HepG2 (cell line): Measurements from ENCODE around the gene PTPRD. TPM values are rescaled to one million over a fixed set of nuclear protein-coding genes. Genes with fewer than 3 reads are reported as not detected.

Experiments used
- ATAC-seq: fragments of 200-7000 bp; cut with Tn5 transposase; 3 replicates; pipeline ENCODE4 v1.9.1; 2020; ENCODE audit warnings: mild to moderate bottlenecking, moderate library complexity
- BruUV-seq: library from RNA; stranded (reverse); fragments of 400-500 nt; replicated peaks from 2 replicates; lab custom pipeline; 2021; lab: Mats Ljungman, UMichigan
- CTCF ChIA-PET: fragments of 300-600 bp; formaldehyde crosslinking; extraction: SDS; loops from one replicate; lab custom pipeline; 2021; ENCODE audit warnings: low total read pairs, inconsistent platforms, low intra/inter-chr PET ratio; lab: Yijun Ruan, JAX
- POLR2A ChIA-PET: fragments of 350-600 bp; sonication (Branson Sonifier 250); formaldehyde crosslinking; loops from one replicate; lab custom pipeline; 2020; ENCODE audit warnings: antibody characterized with exemption, inconsistent platforms; lab: Yijun Ruan, JAX
- DNase-seq: peaks from one replicate; pipeline ENCODE4 v3.0.0-alpha.2; 2015; ENCODE audit warnings: low spot score
- FAIRE-seq: peaks from 3 replicates; lab custom pipeline; 2011; peaks lifted over from hg19 to GRCh38; lab: Jason Lieb, UNC
- H2AFZ ChIP-seq: one replicate; pipeline ENCODE4 v1.6.1; 2011; ENCODE audit warnings: low read length, inconsistent platforms
- H3K27ac ChIP-seq: fragments of 300-600 bp; 3 replicates; pipeline ENCODE4 v1.8.0; 2011; ENCODE audit warnings: mixed run types, mild to moderate bottlenecking, mixed read lengths, low read length, inconsistent platforms; ENCODE audit not compliant: insufficient read depth; ENCODE audit errors: extremely low read length
- H3K27me3 ChIP-seq, 2 experiments: fragments of 200-600 bp in 1 of 2; 2 replicates in 1 of 2; 3 replicates in 1 of 2; pipeline versions ENCODE4 v1.6.0 to v1.8.0; 2011; ENCODE audit warnings: low read length in 2 of 2, mild to moderate bottlenecking in 2 of 2, moderate library complexity in 2 of 2, inconsistent platforms in 1 of 2; ENCODE audit not compliant: insufficient read depth in 2 of 2, control insufficient read depth in 1 of 2
- H3K36me3 ChIP-seq, 2 experiments: fragments of 200-600 bp in 1 of 2; replicated peaks in 1 of 2; 2 replicates in 1 of 2; 3 replicates in 1 of 2; pipeline versions ENCODE4 v1.5.1 to v1.8.0; 2011; ENCODE audit warnings: low read length in 2 of 2, inconsistent platforms in 1 of 2; ENCODE audit not compliant: insufficient read depth in 2 of 2, control insufficient read depth in 1 of 2
- H3K4me1 ChIP-seq: 2 replicates; pipeline ENCODE4 v1.5.1; 2012; ENCODE audit warnings: low read length, inconsistent platforms; ENCODE audit not compliant: insufficient read depth
- H3K4me2 ChIP-seq: 2 replicates; pipeline ENCODE4 v1.6.0; 2011; ENCODE audit warnings: low read depth, low read length, inconsistent platforms
- H3K4me3 ChIP-seq, 3 experiments: fragments of 200-600 bp in 1 of 3; sonication (generic), shearing (Covaris generic) in 1 of 3; replicated peaks in 1 of 3; 2 replicates each; pipeline ENCODE4 v1.5.1; 2011 to 2016; ENCODE audit warnings: low read length in 3 of 3, inconsistent platforms in 2 of 3, low read depth in 2 of 3, mild to moderate bottlenecking in 2 of 3, control low read depth in 1 of 3, mixed read lengths in 1 of 3; ENCODE audit not compliant: insufficient read depth in 1 of 3
- H3K79me2 ChIP-seq: one replicate; pipeline ENCODE4 v1.6.1; 2011; ENCODE audit warnings: low read length, inconsistent platforms; ENCODE audit not compliant: insufficient read depth
- H3K9ac ChIP-seq: 2 replicates; pipeline ENCODE4 v1.6.0; 2011; ENCODE audit warnings: mild to moderate bottlenecking, low read depth, low read length, inconsistent platforms; ENCODE audit not compliant: insufficient read depth
- H3K9me3 ChIP-seq: 2 replicates; pipeline ENCODE4 v1.5.1; 2012; ENCODE audit warnings: mild to moderate bottlenecking, low read length
- H4K20me1 ChIP-seq: 2 replicates; pipeline ENCODE4 v1.6.0; 2011; ENCODE audit warnings: inconsistent platforms, mild to moderate bottlenecking, low read length, moderate library complexity; ENCODE audit not compliant: insufficient read depth
- ARNT ChIP-seq: fragments of 450-650 bp; IDR thresholded peaks from 2 replicates; pipeline ENCODE4 v1.6.1; 2017
- RORA ChIP-seq: sonication (generic); formaldehyde crosslinking; IDR thresholded peaks from 2 replicates; pipeline ENCODE4 v1.5.0; 2020; ENCODE audit warnings: mild to moderate bottlenecking, missing genetic modification reagents, moderate library complexity
- ZNF569 ChIP-seq: sonication (generic); formaldehyde crosslinking; IDR thresholded peaks from 2 replicates; pipeline ENCODE4 v1.5.0; 2020; ENCODE audit warnings: mild to moderate bottlenecking, missing genetic modification reagents, moderate library complexity, borderline replicate concordance
- WGBS: methylation state at CpG from one replicate; pipeline ENCODE4 v1.1.6; 2017; ENCODE audit warnings: low lambda C conversion rate; 5-methylcytosine and 5-hydroxymethylcytosine counted together
- in situ Hi-C: cut with HindIII; loops from 2 replicates; pipeline ENCODE4 v1.10.0; 2017; ENCODE audit warnings: low pct_unique_long_range_greater_than_20kb; ENCODE audit not compliant: extremely low pct_ligation_motif_present
- intact Hi-C: fragments of 100-400 bp; cut with micrococcal nuclease; formaldehyde crosslinking; loops from one replicate; pipeline ENCODE4 v1.10.0; 2022; ENCODE audit not compliant: unreplicated experiment
- polyA plus RNA-seq, 8 experiments: library from polyadenylated mRNA; depleted of rRNA in 3 of 8; stranded (reverse) in 7 of 8; unstranded in 1 of 8; fragments of >200 nt; fragmentation: Illumina TruSeq in 4 of 8; extraction: Trizol in 4 of 8; gene quantifications; 2 replicates each; pipeline versions ENCODE4 v1.2.1 to v1.2.3, GENCODE V29; 2011 to 2016; ENCODE audit warnings: low read depth in 4 of 8, missing spikeins in 1 of 8, mixed read lengths in 1 of 8; ENCODE audit not compliant: insufficient read depth in 1 of 8
- total RNA-seq, 5 experiments: library from RNA; depleted of rRNA; stranded (reverse); fragments of >200 nt; fragmentation: Illumina TruSeq; extraction: Trizol; gene quantifications; 2 replicates each; pipeline ENCODE4 v1.2.3, GENCODE V29; 2016; ENCODE audit warnings: low read depth in 1 of 5
- TF ChIP-seq, protein P1 (sequence below): sonication (generic); formaldehyde crosslinking; IDR thresholded peaks from 2 replicates; pipeline ENCODE4 v1.8.1; 2022; ENCODE audit warnings: low read depth, mild to moderate bottlenecking, missing genetic modification reagents

PTPRD gene
- total and polyA plus RNA-seq, 2 of the 13 experiments (the other 11 are each of a cell fraction or from before 2014, with no cell fraction given), result 0.05 TPM; not detected in 1

DNA sequence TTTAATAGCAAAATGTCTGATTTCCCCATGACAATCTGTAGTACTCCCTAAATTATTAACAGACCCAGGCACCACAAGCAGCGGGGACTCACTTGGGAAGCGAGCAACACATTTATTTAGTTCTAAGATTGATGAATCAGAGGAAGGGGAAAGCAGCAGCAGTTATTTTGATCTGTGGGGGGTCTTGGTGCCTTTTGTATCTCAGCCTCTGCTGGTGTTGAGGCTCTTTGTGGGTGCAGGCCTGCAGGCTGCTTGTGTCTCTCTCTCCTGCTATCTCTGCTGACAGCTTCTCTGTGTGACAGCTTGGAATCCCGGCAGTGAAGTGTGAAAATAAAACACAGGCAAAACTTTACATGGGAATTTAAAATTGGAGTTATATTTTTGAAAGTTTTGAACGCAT is 1935.1 kb downstream of the PTPRD start:
- H4K20me1 ChIP-seq, result no peaks in the 10 kb centered on the region
- FAIRE-seq, result no peak
- WGBS, result 0% methylated on average over 4 of the region's 4 CpGs
- no peaks in the 10 kb centered on the region for H3K27me3 ChIP-seq
- ChIA-PET CTCF (no interaction called here), POLR2A (no interaction called here)
- H3K27ac ChIP-seq, result no peak overlapping the region
- H3K4me3 ChIP-seq, result no peak overlapping the region
- no peaks in the 10 kb centered on the region for H3K4me1 ChIP-seq
- in situ Hi-C loops (no loop called here), intact Hi-C loops (loop anchor here (10.0 kb wide), 2 partner anchors 217 to 327 kb away; no protein-coding TSS in a partner anchor)
- no peaks in the 10 kb centered on the region for H3K9me3 ChIP-seq
- no peak overlapping the region for H3K4me2 ChIP-seq
- ATAC-seq, result no peak
- DNase-seq, result no peak
- H3K9ac ChIP-seq, result no peak overlapping the region
- H3K36me3 ChIP-seq, result no peaks in the 10 kb centered on the region
- TF ChIP-seq ZNF569 (CRISPR knock-in tag), result no peak
- no peak for TF ChIP-seq ARNT
- TF ChIP-seq, protein P1, sequence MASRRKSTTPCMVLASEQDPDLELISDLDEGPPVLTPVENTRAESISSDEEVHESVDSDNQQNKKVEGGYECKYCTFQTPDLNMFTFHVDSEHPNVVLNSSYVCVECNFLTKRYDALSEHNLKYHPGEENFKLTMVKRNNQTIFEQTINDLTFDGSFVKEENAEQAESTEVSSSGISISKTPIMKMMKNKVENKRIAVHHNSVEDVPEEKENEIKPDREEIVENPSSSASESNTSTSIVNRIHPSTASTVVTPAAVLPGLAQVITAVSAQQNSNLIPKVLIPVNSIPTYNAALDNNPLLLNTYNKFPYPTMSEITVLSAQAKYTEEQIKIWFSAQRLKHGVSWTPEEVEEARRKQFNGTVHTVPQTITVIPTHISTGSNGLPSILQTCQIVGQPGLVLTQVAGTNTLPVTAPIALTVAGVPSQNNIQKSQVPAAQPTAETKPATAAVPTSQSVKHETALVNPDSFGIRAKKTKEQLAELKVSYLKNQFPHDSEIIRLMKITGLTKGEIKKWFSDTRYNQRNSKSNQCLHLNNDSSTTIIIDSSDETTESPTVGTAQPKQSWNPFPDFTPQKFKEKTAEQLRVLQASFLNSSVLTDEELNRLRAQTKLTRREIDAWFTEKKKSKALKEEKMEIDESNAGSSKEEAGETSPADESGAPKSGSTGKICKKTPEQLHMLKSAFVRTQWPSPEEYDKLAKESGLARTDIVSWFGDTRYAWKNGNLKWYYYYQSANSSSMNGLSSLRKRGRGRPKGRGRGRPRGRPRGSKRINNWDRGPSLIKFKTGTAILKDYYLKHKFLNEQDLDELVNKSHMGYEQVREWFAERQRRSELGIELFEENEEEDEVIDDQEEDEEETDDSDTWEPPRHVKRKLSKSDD (CRISPR knock-in tag), result no peak
- no peaks in the 10 kb centered on the region for H3K79me2 ChIP-seq
- H2AFZ ChIP-seq, result no peak overlapping the region
- no TSS peak for BruUV-seq

GRCh38 chr9:8674536-8674935 is 1938.3 kb downstream of the PTPRD start:
- in situ Hi-C loops (no loop called here), intact Hi-C loops (loop anchor here (10.0 kb wide), 2 partner anchors 220 to 330 kb away; no protein-coding TSS in a partner anchor)
- FAIRE-seq, result no peak

More at GRCh38 chr9:8674536-8674935, 1938.3 kb downstream of the PTPRD start:
- ChIA-PET CTCF (no interaction called here), POLR2A (no interaction called here)
- Histone ChIP-seq H3K79me2 (no peaks in the 10 kb centered on the region), H3K4me3 (no peak overlapping the region), H3K4me1 (no peaks in the 10 kb centered on the region), H3K4me2 (no peak overlapping the region), H2AFZ (no peak overlapping the region), H3K9me3 (no peaks in the 10 kb centered on the region), H3K9ac (no peak overlapping the region), H3K27ac (no peak overlapping the region), H3K36me3 (no peaks in the 10 kb centered on the region), H4K20me1 (no peaks in the 10 kb centered on the region), H3K27me3 (no peaks in the 10 kb centered on the region)
- TF ChIP-seq RORA (CRISPR knock-in tag), result no peak
- no TSS peak for BruUV-seq
- ATAC-seq (no peak), DNase-seq (no peak)
